Stomach (tissue), 4 donors: Measurements from ENCODE around the gene RTN4RL1.

Experiments
- CTCF ChIP-seq, 7 experiments: fragments of 450-650 bp in 4 of 7; fragments of 200-600 bp in 3 of 7; sonication (generic) in 3 of 7; IDR thresholded peaks; one replicate each; pipeline ENCODE4 v1.5.1; 2016 to 2019; ENCODE audit warnings: antibody characterized with exemption in 7 of 7, control low read depth in 2 of 7, mild to moderate bottlenecking in 1 of 7
- EP300 ChIP-seq: sonication (generic); formaldehyde crosslinking; IDR thresholded peaks from one replicate; pipeline ENCODE4 v1.6.1; 2017; ENCODE audit warnings: antibody characterized with exemption
- POLR2A ChIP-seq, 4 donors: fragments of 450-650 bp; IDR thresholded peaks; one replicate each; pipeline ENCODE4 v1.6.1; 2016; ENCODE audit warnings: antibody characterized with exemption in 4 of 4, control low read depth in 2 of 4, mild to moderate bottlenecking in 1 of 4, moderate library complexity in 1 of 4
- POLR2AphosphoS5 ChIP-seq, 3 donors: sonication (generic); formaldehyde crosslinking; IDR thresholded peaks; one replicate each; pipeline ENCODE4 v1.6.1; 2016; ENCODE audit warnings: antibody characterized with exemption in 3 of 3

GRCh38 chr17:2065949-2066400 is 40.8 kb upstream of the RTN4RL1 start:
- TF ChIP-seq POLR2A (IDR thresholded peaks at IDR 0.05) (no peak), CTCF (IDR thresholded peaks at IDR 0.05) (no peak), POLR2AphosphoS5 (IDR thresholded peaks at IDR 0.05) (no peak), EP300 (no peak)
